Activated CD8-positive, alpha-beta memory T cell treated with anti-CD3 and anti-CD28 coated beads for 48 hours (primary cell): Measurements from ENCODE around the gene BCL11B.
A peak's percentile ranks its signal among the peaks of the same experiment; 100 is the strongest.

ENCODE experiments used
- DNase-seq, 3 experiments: peaks; one replicate each; pipeline ENCODE4 v3.0.0-alpha.2; 2020; ENCODE audit warnings: low read depth in 2 of 3, low spot score in 2 of 3

BCL11B gene

GRCh38 chr14:99271951-99272631, at the start of gene BCL11B:
BCL11B (minus strand) TSS chr14:99272197; CDS start chr14:99271218, 979 bp downstream.
- peak in 2 of 3 experiments; percentile 63 to 81 for DNase-seq

GRCh38 chr14:99321236-99321925, 49.4 kb upstream of the BCL11B start:
- DNase-seq = no peak

GRCh38 chr14:99320621-99321235, 48.7 kb upstream of the BCL11B start:
- no peak for DNase-seq

GRCh38 chr14:99320105-99320572, 48.1 kb upstream of the BCL11B start:
- DNase-seq = peak; percentile 65 to 78 (median 66)

GRCh38 chr14:99318959-99319295, 46.9 kb upstream of the BCL11B start:
- DNase-seq = no peak

- no peak for DNase-seq
Observed at GRCh38 chr14:99318091-99318958, 46.3 kb upstream of the BCL11B start.

- no peak for DNase-seq
Observed at GRCh38 chr14:99317231-99318090, 45.5 kb upstream of the BCL11B start.

GRCh38 chr14:99316281-99317163, 44.5 kb upstream of the BCL11B start:
- no peak for DNase-seq

GRCh38 chr14:99315197-99315596, 43.2 kb upstream of the BCL11B start:
- no peak for DNase-seq

GRCh38 chr14:99314623-99315022, 42.6 kb upstream of the BCL11B start:
- DNase-seq = no peak

- no peak for DNase-seq
Observed at GRCh38 chr14:99313234-99313633, 41.2 kb upstream of the BCL11B start.

- no peak for DNase-seq
Observed at GRCh38 chr14:99312106-99312505, 40.1 kb upstream of the BCL11B start.

GRCh38 chr14:99309220-99309766, 37.3 kb upstream of the BCL11B start:
- DNase-seq = no peak

- no peak for DNase-seq
Observed at GRCh38 chr14:99304208-99304607, 32.2 kb upstream of the BCL11B start.

GRCh38 chr14:99300190-99300589, 28.2 kb upstream of the BCL11B start:
- no peak for DNase-seq

GRCh38 chr14:99296517-99296916, 24.5 kb upstream of the BCL11B start:
- DNase-seq = no peak

- DNase-seq = no peak
Observed at GRCh38 chr14:99289394-99290189, 17.6 kb upstream of the BCL11B start.

- no peak for DNase-seq
Observed at GRCh38 chr14:99288948-99289347, 17.0 kb upstream of the BCL11B start.
